HG02885 (cell line): ENCODE results near the gene METTL13.

Experiments used
- ATAC-seq: cut with Tn5 transposase; IDR thresholded peaks from one replicate; pipeline ENCODE4 v1.9.1; 2021; ENCODE audit warnings: mild to moderate bottlenecking; ENCODE audit not compliant: unreplicated experiment, poor library complexity

Gene METTL13, protein sequence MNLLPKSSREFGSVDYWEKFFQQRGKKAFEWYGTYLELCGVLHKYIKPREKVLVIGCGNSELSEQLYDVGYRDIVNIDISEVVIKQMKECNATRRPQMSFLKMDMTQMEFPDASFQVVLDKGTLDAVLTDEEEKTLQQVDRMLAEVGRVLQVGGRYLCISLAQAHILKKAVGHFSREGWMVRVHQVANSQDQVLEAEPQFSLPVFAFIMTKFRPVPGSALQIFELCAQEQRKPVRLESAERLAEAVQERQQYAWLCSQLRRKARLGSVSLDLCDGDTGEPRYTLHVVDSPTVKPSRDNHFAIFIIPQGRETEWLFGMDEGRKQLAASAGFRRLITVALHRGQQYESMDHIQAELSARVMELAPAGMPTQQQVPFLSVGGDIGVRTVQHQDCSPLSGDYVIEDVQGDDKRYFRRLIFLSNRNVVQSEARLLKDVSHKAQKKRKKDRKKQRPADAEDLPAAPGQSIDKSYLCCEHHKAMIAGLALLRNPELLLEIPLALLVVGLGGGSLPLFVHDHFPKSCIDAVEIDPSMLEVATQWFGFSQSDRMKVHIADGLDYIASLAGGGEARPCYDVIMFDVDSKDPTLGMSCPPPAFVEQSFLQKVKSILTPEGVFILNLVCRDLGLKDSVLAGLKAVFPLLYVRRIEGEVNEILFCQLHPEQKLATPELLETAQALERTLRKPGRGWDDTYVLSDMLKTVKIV

DNA sequence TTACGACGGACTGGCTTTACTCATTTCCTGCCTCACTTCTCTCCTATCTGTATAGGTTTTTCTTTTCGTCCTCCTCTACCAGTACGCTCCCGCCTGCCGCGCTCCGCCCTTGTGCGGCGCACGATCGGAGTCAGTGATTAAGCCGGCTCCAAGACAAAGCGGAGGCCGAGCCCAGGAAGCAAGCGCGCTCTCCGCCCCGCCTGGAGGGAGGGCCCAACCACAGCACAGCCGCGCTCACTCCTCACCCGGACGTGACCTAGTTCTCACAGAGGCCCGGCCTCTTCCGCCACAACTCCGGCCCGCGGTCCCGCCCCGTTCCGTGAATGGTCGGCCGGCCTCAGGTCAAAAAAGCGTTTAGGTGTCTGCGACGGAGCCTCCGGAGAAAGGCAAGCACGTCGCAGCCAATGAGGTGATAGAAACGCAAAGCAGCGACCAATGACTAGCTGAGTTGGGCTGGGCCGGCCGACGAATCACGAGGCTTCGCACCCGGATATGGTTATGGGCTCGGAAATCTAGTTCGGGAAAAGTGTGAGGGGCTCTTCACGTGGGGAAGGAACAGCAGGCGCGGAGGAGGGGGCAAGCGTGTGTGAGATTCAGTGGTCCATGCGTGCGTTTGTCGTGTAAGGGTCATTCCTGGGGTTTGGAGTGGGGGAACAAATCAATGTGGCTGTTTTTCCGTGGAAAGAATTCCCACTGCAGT lies at the start of gene METTL13:
METTL13 (plus strand) TSS at position 485 of the 700 bp plus-strand sequence. CDS start 308 bp downstream, outside the sequence.
- peak; percentile 98 for ATAC-seq

DNA sequence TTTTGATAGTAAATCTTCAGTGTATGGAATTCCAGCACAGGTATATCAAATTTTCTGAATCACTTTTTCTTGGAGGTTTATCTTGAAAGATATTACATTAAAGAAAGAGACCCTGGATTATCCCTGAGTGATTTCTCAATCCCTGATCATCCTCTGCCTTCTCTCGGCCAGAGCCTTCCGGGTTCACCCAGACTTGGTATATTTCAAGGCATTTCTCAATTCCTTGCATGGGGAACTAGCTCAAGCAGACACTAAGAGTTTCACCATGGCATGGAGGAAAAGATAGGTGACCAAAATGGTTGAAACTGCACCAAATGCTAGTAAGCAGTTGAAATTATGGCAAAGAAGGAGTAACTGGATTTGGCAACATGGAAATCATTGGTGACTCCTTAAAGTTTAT lies 45.3 kb upstream of the METTL13 start:
- no peak for ATAC-seq

DNA sequence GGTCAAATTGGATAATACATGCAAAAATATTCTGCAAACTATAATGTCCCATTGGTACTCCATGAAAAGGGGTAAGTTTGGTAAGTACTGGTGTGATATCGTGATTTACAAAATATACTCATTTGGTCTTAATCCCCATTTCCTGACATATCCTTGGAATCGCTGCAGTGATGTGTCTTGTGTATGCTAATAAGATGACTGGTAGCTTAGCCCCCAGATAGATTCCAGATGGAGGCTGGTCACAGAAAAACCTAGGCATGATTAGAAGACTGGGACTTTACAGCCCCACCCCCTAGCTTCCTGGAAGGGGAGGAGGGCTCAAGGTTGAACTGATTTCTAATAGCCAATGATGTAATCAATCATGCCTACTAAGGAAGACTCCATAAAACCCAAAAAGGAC lies 42.5 kb upstream of the METTL13 start:
- no peak for ATAC-seq

DNA sequence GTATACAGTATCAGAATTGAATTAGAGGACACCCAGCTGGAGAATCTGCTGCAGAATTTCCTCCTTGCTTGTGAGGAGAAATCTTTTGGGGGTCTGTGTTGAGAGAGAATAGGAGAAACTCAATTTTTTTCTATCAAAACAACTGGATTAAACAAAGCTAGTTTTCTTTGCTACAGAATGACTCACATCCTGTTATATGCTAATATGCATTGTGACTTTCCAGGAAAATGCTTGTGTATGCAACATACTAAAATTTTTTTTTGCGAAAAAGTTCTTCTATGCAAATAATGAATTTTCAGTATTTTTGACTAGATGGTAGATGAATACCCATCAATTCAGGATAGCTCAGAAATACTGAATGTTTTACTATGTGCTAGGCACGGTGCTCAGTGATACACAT lies 41.8 kb upstream of the METTL13 start:
- ATAC-seq = no peak

DNA sequence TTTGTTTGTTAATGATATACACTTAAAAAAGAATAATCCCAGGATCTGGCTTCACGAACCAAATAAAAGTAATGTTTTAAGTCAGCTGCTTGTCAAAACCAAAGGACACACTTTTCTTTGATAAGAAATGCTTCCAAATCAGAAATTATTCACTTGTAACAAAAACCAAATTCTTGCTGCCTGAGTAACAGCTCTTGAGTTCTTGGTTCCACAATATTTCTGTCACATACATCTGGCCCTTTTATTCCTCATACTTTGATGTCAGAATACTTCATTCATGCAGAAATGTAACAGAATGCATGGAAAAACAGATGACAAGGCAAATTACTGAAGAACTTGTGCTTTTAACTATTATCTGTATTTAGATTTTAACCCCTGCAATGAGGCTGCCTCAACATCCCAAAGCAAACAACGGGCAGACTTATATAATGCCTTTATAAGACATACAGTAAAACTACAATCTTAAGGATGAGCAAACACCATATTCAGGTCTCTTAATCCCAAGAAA lies 41.0 kb upstream of the METTL13 start:
- ATAC-seq = no peak

GRCh38 chr1:171740987-171741871 lies 40.2 kb upstream of the METTL13 start:
- peak; percentile 34 for ATAC-seq

- ATAC-seq = peak; percentile 90
These were observed 39.4 kb upstream of the METTL13 start, which contains the start of gene VAMP4 for GRCh38 chr1:171741872-171742576. Gene VAMP4 (minus strand): TSS chr1:171742065. CDS start chr1:171738414, 3,651 bp downstream.

DNA sequence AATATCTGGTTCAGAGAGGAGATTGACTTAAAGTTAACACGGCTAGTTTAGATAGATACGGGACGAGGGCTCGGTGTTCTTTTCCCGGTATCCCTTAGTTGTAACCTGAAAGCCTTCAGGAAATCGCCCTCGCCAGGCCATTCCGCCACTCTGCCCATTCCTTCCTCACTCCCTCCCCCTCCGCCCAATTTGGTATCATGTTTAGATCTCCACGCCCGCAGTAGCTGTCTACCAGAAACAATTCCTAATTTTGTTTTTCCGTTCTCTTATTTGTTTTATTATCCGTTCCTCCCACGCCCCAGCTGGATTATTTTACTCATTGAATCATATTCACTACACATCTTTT lies 38.9 kb upstream of the METTL13 start:
- ATAC-seq = peak; percentile 9

DNA sequence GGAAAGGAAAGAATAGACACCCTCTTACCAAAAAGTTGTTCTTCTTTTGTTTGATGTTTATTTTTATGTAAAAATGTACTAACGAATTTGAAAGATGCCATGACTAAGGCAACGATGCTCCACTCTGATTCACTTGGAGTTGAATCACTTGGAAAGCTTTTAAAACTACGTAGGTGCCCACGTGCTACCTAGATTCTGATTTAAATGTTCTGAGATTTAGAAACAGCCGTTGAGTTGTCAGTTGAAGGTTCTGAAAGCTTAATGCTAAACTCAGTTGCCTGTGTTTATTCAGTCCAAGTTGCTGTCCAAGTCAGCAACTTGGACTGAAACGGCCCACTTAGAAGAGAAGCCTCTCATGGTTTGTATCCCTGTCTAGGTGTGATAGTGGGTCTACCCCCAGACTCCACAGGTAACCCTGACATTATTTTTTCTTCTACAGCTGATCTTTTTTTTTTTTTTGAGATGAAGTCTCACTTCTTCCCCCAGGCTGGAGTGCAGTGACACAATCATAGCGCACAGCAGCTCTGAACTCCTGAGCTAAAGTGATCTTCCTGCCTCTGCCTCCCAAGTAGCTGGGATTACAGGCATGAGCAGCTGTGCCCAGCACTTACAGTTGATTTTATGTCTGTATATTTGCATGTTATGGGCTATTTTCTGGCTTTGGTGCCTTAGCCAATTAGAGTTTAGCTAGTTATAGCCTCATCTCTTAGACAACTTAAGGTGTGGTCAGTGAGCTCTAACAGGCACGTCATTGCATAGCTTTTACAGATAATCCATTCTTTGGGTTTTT lies 38.2 kb upstream of the METTL13 start:
- no peak for ATAC-seq

DNA sequence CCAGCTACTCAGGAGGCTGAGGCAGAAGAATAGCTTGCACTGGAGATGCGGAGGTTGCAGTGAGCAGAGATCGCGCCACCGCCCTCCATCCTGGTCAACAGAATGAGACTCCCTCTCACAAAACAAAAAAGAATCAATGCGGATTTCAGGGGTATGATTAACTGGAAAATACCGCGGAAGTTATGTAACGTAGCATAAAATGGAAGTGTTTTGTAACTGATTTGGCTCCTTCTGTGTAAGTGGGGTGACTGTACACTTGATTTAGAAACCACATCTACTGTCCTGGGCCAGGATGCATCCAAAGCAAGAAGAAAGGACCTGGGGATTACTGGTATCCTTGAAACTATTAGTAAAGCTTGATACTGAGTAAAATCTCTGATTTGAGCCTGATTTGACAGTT lies 36.5 kb upstream of the METTL13 start:
- ATAC-seq = no peak

GRCh38 chr1:171748651-171749050 lies 32.8 kb upstream of the METTL13 start:
- ATAC-seq = no peak

- no peak for ATAC-seq
These were observed 30.2 kb upstream of the METTL13 start for GRCh38 chr1:171751221-171751620.

DNA sequence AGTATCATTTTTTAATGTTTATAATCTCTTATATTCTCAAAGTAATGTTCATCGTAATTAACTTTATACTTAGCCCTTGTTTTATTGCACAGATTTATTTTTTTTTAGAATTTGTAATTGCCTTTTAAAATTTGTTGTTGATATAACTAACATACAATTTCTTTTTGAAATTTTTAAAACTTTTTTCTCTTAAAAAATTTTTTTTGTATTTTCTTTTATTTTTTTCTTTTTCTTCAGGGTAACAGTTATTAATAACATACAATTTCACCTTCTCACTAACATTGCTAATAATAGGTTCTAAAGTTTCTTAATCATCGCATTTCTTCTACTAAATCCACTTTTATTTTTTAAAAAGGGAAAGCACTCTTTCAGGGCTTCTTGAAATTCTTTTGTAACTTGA lies 28.3 kb upstream of the METTL13 start:
- no peak for ATAC-seq

DNA sequence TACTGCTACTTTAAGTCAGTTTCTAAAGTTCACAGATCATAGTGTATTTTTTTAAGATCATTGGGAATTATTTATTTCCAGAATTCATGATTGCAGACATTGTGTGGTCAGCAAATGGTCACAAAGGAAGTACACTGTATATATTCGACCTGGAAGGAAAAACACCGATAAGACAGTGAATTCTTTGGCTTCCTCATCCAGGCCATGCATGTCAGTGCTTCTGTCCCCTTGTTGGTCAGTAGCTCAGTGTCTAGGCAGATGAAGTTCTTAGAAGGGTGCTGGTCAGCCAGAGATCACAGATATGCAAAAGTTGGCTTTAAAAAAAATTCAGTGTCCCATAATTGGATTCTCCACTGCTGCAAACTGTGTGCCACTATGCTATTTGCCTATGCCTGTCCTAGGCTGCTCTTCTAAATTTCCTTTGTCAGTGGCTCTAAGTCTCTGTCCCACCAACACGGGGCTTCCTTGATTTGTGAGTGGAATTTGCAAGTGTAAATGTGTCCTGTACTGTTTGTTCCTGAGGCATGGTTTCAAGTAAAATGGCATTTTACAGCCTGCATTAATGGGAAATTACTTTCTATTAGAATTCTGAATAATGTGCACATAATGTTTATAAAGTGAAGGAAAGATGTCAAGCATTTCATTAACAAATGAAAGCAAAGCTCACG lies 27.6 kb upstream of the METTL13 start:
- ATAC-seq = no peak

- ATAC-seq = no peak
These were observed 27.1 kb upstream of the METTL13 start for GRCh38 chr1:171754353-171754705.

DNA sequence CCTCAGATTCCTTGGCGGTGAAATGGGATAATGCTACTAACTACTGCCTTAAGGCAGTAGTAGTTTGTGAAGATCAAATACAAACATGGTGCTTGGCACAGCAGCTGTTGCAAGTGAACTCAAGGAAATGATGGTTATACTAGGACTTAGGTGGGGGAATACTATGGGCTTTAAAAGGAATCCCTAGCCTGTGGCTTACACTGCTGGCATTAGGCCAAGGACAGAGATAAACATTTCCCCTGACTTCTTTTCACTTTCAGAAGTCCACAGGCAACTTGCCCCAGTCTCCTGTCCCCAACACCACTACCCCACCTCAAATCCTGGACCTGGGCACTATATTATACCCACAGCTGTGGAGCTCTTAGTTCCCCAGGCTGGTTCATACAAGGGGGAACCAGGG lies 26.5 kb upstream of the METTL13 start:
- ATAC-seq = no peak

DNA sequence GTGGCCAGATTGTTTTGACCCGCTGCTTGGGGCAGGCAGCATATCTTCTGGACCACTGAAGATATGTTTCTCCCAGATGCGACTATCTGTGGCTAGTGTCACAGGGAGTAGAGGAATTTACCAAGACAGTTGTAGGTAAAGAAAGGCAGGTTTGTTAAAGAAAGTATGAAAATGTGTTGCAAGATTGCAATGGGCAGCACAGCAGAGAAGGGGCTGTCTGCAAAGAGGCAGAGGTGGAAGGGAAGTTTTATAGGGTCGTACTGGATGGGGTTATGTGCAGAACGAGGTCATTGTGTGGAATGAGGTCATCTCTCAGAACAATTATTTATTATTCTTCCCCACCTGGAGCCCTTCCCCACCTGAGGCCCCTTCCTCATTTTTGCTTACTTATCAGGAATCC lies 24.6 kb upstream of the METTL13 start:
- ATAC-seq = no peak

DNA sequence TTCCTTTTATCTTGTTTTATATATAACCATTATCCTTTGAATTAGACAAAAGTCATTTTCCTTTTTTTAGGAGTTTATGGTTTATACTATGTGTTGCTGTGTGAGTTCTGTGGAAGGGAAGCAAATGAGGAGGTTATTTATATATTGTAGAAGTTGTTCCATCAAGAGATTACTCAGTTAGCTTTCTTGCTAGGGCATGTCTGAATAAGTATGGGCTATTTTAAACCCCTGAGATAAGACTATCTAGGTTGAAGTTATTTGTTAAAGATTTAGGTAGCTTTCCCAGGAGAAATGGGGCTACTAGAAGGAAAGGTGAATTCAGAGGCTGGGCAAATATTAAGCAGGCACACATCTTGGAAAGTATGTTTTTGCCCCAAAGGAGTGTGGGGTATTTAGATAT lies 23.4 kb upstream of the METTL13 start:
- no peak for ATAC-seq
